Measurements from ENCODE around the gene KCNMA1. TPM values are rescaled to one million over a fixed set of nuclear protein-coding genes. Genes with fewer than 3 reads are reported as not detected.

Gene KCNMA1
- total RNA-seq, 1 donor from 2014 or later, result not detected

GRCh38 chr10:77457721-77458120, 179.9 kb downstream of the KCNMA1 start:
- DNase-seq (ENCODE audit: low read depth in 2 of 2), result peak in 1 of 2 donors; percentile 30

- no peak for DNase-seq (ENCODE audit: low read depth in 2 of 2)
These were observed 180.3 kb downstream of the KCNMA1 start for GRCh38 chr10:77457266-77457665.

GRCh38 chr10:77456414-77456813, 181.2 kb downstream of the KCNMA1 start:
- no peak for DNase-seq (ENCODE audit: low read depth in 2 of 2)

- peak in 1 of 2 donors; percentile 54 for DNase-seq (ENCODE audit: low read depth in 2 of 2)
These were observed 182.0 kb downstream of the KCNMA1 start for GRCh38 chr10:77455561-77455960.

GRCh38 chr10:77452952-77453564, 184.6 kb downstream of the KCNMA1 start:
- no peak for DNase-seq (ENCODE audit: low read depth in 2 of 2)

GRCh38 chr10:77451886-77452285, 185.7 kb downstream of the KCNMA1 start:
- no peak for DNase-seq (ENCODE audit: low read depth in 2 of 2)

- DNase-seq (ENCODE audit: low read depth in 2 of 2), result no peak
These were observed 189.4 kb downstream of the KCNMA1 start for GRCh38 chr10:77448226-77448625.

- DNase-seq (ENCODE audit: low read depth in 2 of 2), result no peak
These were observed 190.9 kb downstream of the KCNMA1 start for GRCh38 chr10:77446700-77447099.

GRCh38 chr10:77445547-77445946, 192.1 kb downstream of the KCNMA1 start:
- DNase-seq (ENCODE audit: low read depth in 2 of 2), result no peak

GRCh38 chr10:77444041-77444440, 193.6 kb downstream of the KCNMA1 start:
- no peak for DNase-seq (ENCODE audit: low read depth in 2 of 2)

GRCh38 chr10:77442699-77443189, 194.9 kb downstream of the KCNMA1 start:
- no peak for DNase-seq (ENCODE audit: low read depth in 2 of 2)

GRCh38 chr10:77441353-77442166, 196.0 kb downstream of the KCNMA1 start:
- no peak for DNase-seq (ENCODE audit: low read depth in 2 of 2)

- no peak for DNase-seq (ENCODE audit: low read depth in 2 of 2)
These were observed 201.2 kb downstream of the KCNMA1 start for GRCh38 chr10:77436257-77436975.

GRCh38 chr10:77433546-77433945, 204.1 kb downstream of the KCNMA1 start:
- no peak for DNase-seq (ENCODE audit: low read depth in 2 of 2)

- no peak for DNase-seq (ENCODE audit: low read depth in 2 of 2)
These were observed 205.4 kb downstream of the KCNMA1 start for GRCh38 chr10:77431980-77432797.

GRCh38 chr10:77431209-77431611, 206.4 kb downstream of the KCNMA1 start:
- no peak for DNase-seq (ENCODE audit: low read depth in 2 of 2)

GRCh38 chr10:77430530-77430929, 207.1 kb downstream of the KCNMA1 start:
- no peak for DNase-seq (ENCODE audit: low read depth in 2 of 2)

- DNase-seq (ENCODE audit: low read depth in 2 of 2), result peak in 1 of 2 donors; percentile 44
These were observed 208.8 kb downstream of the KCNMA1 start for GRCh38 chr10:77428691-77429395.

- DNase-seq (ENCODE audit: low read depth in 2 of 2), result no peak
These were observed 213.4 kb downstream of the KCNMA1 start for GRCh38 chr10:77424257-77424656.

GRCh38 chr10:77422491-77423338, 214.9 kb downstream of the KCNMA1 start:
- DNase-seq (ENCODE audit: low read depth in 2 of 2), result peak in 1 of 2 donors; percentile 19

Measured in lung microvascular endothelial cell (primary cell).